Loucy (cell line): ENCODE results near the gene RANBP9.

ENCODE experiments used
- CTCF ChIP-seq: fragments of 200-600 bp; sonication (generic); conservative IDR thresholded peaks from 2 replicates; pipeline ENCODE4 v1.5.1; 2014; ENCODE audit warnings: mild to moderate bottlenecking, antibody characterized with exemption, low read length
- EZH2phosphoT487 ChIP-seq: fragments of 200-600 bp; IDR thresholded peaks from 2 replicates; pipeline ENCODE4 v1.6.1; 2018; ENCODE audit warnings: antibody characterized with exemption, mild to moderate bottlenecking, moderate library complexity, borderline replicate concordance

- TF ChIP-seq CTCF (no peak), EZH2phosphoT487 (no peak)
Measured at GRCh38 chr6:13574571-13575376, 136.9 kb downstream of the RANBP9 start, which contains the start of gene SIRT5.
